ENCODE measurements around the gene SENP5. TPM values are rescaled to one million over a fixed set of nuclear protein-coding genes. Genes with fewer than 3 reads are reported as not detected.
A peak's percentile ranks its signal among the peaks of the same experiment; 100 is the strongest.

Gene SENP5
- total and polyA plus RNA-seq, 9 of the 15 experiments (the other 6 are each of a cell fraction or from before 2014, with no cell fraction given): 18.3 to 59.7 (median 35.8) TPM

DNA sequence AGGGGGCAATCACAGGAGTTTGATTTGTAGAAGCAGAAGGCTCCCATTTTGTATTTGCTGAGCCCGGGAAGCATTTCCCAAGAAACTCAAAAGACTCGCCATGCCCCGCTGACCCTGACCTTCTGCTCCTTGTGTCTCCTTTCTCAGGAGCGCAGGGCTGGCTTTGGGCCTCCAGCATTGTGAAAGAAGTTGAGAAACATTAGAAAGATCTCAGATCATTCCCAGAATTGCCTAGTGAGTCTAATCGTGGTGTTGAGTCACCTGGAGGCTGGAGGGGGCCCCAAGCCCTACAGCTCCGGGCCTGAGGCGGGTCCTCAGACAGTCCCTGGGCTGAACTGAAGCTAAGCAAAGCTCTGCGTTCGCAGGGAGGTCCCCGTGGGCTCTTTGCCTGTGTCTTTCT lies 111.8 kb downstream of the SENP5 start:
- Histone ChIP-seq H3K9me1 (ENCODE audit: control insufficient read depth, insufficient read depth, low read length) (no peaks in the 10 kb centered on the region), H3K27me3 (ENCODE audit: control insufficient read depth in 2 of 2, insufficient read depth in 2 of 2, low read length in 2 of 2) (no peaks in the 10 kb centered on the region), H3K79me2 (ENCODE audit: control insufficient read depth, insufficient read depth, low read length) (no peaks in the 10 kb centered on the region), H4K20me1 (replicated peaks; ENCODE audit: control insufficient read depth, insufficient read depth, low read length) (no peaks in the 10 kb centered on the region), H3K9ac (ENCODE audit: insufficient read depth in 1 of 2, low read depth in 2 of 2, low read length in 2 of 2) (peak overlapping the region in 1 of 2 experiments; percentile 73; a peak in 1 of 4 replicates), H3K4me3 (no peak overlapping the region), H3K9me3 (replicated peaks; ENCODE audit: control insufficient read depth, insufficient read depth, low read depth, low read length) (peaks cover 11% of the 10 kb centered on the region), H2AFZ (ENCODE audit: low read depth, low read length) (peak overlapping the region; percentile 78), H3K27ac (ENCODE audit: extremely low read depth, low read depth, low read length) (no peak overlapping the region), H3K4me1 (replicated peaks in 1 of 2; ENCODE audit: control insufficient read depth in 2 of 2, insufficient read depth in 2 of 2, low read length in 2 of 2) (peaks cover 14 to 17% of the 10 kb centered on the region in 2 experiments; a peak in 4 of 5 replicates), H3K36me3 (ENCODE audit: control insufficient read depth, insufficient read depth, low read length) (no peaks in the 10 kb centered on the region), H3K4me2 (ENCODE audit: insufficient read depth, low read length) (peak overlapping the region; percentile 1; the same call in 1 of the 2 replicates)
- TF ChIP-seq CEBPB (tag; IDR thresholded peaks at IDR 0.05) (peak; percentile 81), JUND (IDR thresholded peaks at IDR 0.05; ENCODE audit: borderline replicate concordance, low read depth, low read length) (peak; percentile 44; the same call in 1 of the 2 replicates), JUND (tag; IDR thresholded peaks at IDR 0.05; ENCODE audit: borderline replicate concordance, low read depth, low read length) (no peak), TCF3 (CRISPR knock-in tag; IDR thresholded peaks at IDR 0.05) (no peak), FOSL1 (tag; conservative IDR thresholded peaks at IDR 0.05) (peak; percentile 73), CEBPG (CRISPR knock-in tag; IDR thresholded peaks at IDR 0.05) (no peak), CEBPG (tag; conservative IDR thresholded peaks at IDR 0.05 in 1 of 2, IDR thresholded peaks at IDR 0.05 in 1 of 2) (peak in 1 of 2 experiments; percentile 47; a peak in 2 of 4 replicates), ZBTB7A (IDR thresholded peaks at IDR 0.05; ENCODE audit: borderline replicate concordance, control insufficient read depth, low read depth, low read length) (peak; percentile 46; the same call in 1 of the 2 replicates)
- TF ChIP-seq, protein P1, sequence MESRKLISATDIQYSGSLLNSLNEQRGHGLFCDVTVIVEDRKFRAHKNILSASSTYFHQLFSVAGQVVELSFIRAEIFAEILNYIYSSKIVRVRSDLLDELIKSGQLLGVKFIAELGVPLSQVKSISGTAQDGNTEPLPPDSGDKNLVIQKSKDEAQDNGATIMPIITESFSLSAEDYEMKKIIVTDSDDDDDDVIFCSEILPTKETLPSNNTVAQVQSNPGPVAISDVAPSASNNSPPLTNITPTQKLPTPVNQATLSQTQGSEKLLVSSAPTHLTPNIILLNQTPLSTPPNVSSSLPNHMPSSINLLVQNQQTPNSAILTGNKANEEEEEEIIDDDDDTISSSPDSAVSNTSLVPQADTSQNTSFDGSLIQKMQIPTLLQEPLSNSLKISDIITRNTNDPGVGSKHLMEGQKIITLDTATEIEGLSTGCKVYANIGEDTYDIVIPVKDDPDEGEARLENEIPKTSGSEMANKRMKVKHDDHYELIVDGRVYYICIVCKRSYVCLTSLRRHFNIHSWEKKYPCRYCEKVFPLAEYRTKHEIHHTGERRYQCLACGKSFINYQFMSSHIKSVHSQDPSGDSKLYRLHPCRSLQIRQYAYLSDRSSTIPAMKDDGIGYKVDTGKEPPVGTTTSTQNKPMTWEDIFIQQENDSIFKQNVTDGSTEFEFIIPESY (CRISPR knock-in tag; IDR thresholded peaks at IDR 0.05): 0 out of 2 replicates have a peak, but pooled peaks have one; percentile 3
- TF ChIP-seq, protein P2, sequence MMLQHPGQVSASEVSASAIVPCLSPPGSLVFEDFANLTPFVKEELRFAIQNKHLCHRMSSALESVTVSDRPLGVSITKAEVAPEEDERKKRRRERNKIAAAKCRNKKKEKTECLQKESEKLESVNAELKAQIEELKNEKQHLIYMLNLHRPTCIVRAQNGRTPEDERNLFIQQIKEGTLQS (IDR thresholded peaks at IDR 0.05): no peak; the same call in 1 of the 2 replicates
- TF ChIP-seq, protein P2 (CRISPR knock-in tag; conservative IDR thresholded peaks at IDR 0.05): no peak
- CTCF ChIA-PET (ENCODE audit: low intra/inter-chr PET ratio): interaction anchor here (0.7 kb wide), 1 partner anchor 208 kb away, joined by 5 read pairs; no protein-coding TSS in a partner anchor
- FAIRE-seq: no peak
- WGBS (ENCODE audit: insufficient coverage, low coverage, missing lambda C conversion rate): 39% methylated on average over 9 of the region's 10 CpGs
- ATAC-seq: peak; percentile 52
- DNase-seq (ENCODE audit: extremely low read depth in 1 of 4, low spot score in 3 of 4): peak in 3 of 4 experiments; percentile 25 to 52 (median 51)
- intact Hi-C loops (cut with micrococcal nuclease): loop anchor here (2.0 kb wide), 1 partner anchor 51 kb away; no protein-coding TSS in a partner anchor
- in situ Hi-C loops (cut with MboI): loop anchor here (10.0 to 25.0 kb wide), 3 partner anchors 205 to 533 kb away; no protein-coding TSS in a partner anchor
- POLR2A ChIA-PET: interaction anchor here (1.1 kb wide), 1 partner anchor 10 kb away, joined by 5 read pairs; no protein-coding TSS in a partner anchor
- no TSS peak for BruUV-seq (replicated peaks)

Data from K562 (cell line).